AG04450 (cell line): Measurements from ENCODE around the gene KRT34. TPM values are rescaled to one million over a fixed set of nuclear protein-coding genes. Genes with fewer than 3 reads are reported as not detected.

Experiments used
- CTCF ChIA-PET: fragments of 300-600, 350-600 bp; formaldehyde crosslinking; extraction: SDS; loops from one replicate; lab custom pipeline; 2022; ENCODE audit warnings: antibody characterized with exemption, inconsistent platforms; lab: Charles Lee
- POLR2A ChIA-PET: fragments of 350-600 bp; formaldehyde crosslinking; extraction: SDS; loops from one replicate; lab custom pipeline; 2021; ENCODE audit warnings: antibody characterized with exemption, inconsistent platforms; lab: Yijun Ruan, JAX
- DNase-seq: peaks from one replicate; pipeline ENCODE4 v3.0.0-alpha.2; 2011; ENCODE audit warnings: low read depth, low spot score
- H3K27ac ChIP-seq: one replicate; pipeline ENCODE4 v1.5.1; 2012; ENCODE audit warnings: low read depth, low read length, control low read depth
- H3K27me3 ChIP-seq: one replicate; pipeline ENCODE4 v1.6.0; 2012; ENCODE audit warnings: low read length; ENCODE audit not compliant: control insufficient read depth, insufficient read depth
- H3K4me3 ChIP-seq: 2 replicates; pipeline ENCODE4 v1.5.1; 2011; ENCODE audit warnings: mild to moderate bottlenecking, low read depth, low read length, control low read depth
- H3K9me3 ChIP-seq: 2 replicates; pipeline ENCODE4 v1.5.1; 2012; ENCODE audit warnings: low read length; ENCODE audit not compliant: control insufficient read depth, insufficient read depth
- polyA plus RNA-seq: library from polyadenylated mRNA; depleted of rRNA; stranded (reverse); fragments of >200 nt; gene quantifications from 2 replicates; pipeline ENCODE4 v1.2.3, GENCODE V29; 2011
- TF ChIP-seq, protein P1 (sequence below): IDR thresholded peaks from 2 replicates; pipeline ENCODE4 v1.5.1; 2011; ENCODE audit warnings: low read depth, low read length, control low read depth, inconsistent platforms

KRT34 gene
- polyA plus RNA-seq, 1 experiment: 0.27 TPM

- no peak overlapping the region for H3K4me3 ChIP-seq
- H3K27me3 ChIP-seq: peaks cover 2% of the 10 kb centered on the region
- no peak overlapping the region for H3K27ac ChIP-seq
- peaks cover 3% of the 10 kb centered on the region; the same call in 1 of the 2 replicates for H3K9me3 ChIP-seq
- TF ChIP-seq, protein P1, sequence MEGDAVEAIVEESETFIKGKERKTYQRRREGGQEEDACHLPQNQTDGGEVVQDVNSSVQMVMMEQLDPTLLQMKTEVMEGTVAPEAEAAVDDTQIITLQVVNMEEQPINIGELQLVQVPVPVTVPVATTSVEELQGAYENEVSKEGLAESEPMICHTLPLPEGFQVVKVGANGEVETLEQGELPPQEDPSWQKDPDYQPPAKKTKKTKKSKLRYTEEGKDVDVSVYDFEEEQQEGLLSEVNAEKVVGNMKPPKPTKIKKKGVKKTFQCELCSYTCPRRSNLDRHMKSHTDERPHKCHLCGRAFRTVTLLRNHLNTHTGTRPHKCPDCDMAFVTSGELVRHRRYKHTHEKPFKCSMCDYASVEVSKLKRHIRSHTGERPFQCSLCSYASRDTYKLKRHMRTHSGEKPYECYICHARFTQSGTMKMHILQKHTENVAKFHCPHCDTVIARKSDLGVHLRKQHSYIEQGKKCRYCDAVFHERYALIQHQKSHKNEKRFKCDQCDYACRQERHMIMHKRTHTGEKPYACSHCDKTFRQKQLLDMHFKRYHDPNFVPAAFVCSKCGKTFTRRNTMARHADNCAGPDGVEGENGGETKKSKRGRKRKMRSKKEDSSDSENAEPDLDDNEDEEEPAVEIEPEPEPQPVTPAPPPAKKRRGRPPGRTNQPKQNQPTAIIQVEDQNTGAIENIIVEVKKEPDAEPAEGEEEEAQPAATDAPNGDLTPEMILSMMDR: no peak
- ChIA-PET CTCF (interaction anchor here (0.8 to 1.3 kb wide), 2 partner anchors 247 to 250 kb away, joined by 3 to 4 read pairs; no protein-coding TSS in a partner anchor), POLR2A (interaction anchor here (1.5 kb wide), 1 partner anchor 11 kb away, joined by 9 read pairs; no protein-coding TSS in a partner anchor)
- no peak for DNase-seq
Observed at GRCh38 chr17:41415411-41415810, 33.3 kb upstream of the KRT34 start.

- no peaks in the 10 kb centered on the region for H3K27me3 ChIP-seq
- H3K9me3 ChIP-seq: peaks cover 3% of the 10 kb centered on the region; the same call in 1 of the 2 replicates
- ChIA-PET CTCF (interaction anchor here (0.8 to 1.1 kb wide), 2 partner anchors 10 to 253 kb away, joined by 3 read pairs; no protein-coding TSS in a partner anchor), POLR2A (no interaction called here)
- DNase-seq: no peak
- TF ChIP-seq, protein P1: no peak
- no peak overlapping the region for H3K27ac ChIP-seq
- no peak overlapping the region for H3K4me3 ChIP-seq
Observed at GRCh38 chr17:41413982-41414381, 31.9 kb upstream of the KRT34 start.

DNA sequence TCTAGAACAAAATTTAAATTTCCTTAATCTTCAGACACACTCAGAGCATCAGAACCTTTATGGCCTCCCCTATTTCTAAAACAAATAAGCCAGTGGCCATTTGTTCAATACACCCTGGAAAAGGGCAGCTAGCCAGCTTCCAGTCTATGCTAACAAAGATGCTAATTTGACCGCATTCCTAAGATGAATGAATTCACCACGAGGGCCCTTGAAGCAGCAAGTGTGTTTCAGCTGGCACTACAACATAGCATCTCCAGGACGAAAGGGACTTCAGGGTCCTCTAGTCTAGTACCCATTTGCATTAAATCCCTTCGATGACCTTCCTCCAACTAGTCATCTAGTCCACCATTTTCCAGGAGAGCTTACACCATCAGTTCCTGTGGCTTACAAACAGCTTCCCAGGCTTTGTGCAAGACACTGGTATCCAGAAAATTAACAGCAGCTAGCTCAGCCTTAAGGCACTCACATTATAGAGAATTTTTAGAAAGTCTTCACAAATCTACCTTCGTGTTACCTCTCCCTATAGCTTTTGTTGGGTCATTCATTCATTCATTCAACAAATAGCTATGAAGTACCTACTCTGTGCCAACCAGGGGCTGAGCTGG lies 31.3 kb upstream of the KRT34 start:
- H3K27ac ChIP-seq: no peak overlapping the region
- ChIA-PET CTCF (interaction anchor here (0.8 to 1.1 kb wide), 2 partner anchors 10 to 254 kb away, joined by 3 read pairs; no protein-coding TSS in a partner anchor), POLR2A (no interaction called here)
- H3K4me3 ChIP-seq: no peak overlapping the region
- H3K27me3 ChIP-seq: no peaks in the 10 kb centered on the region
- DNase-seq: no peak
- peaks cover 3% of the 10 kb centered on the region; the same call in 1 of the 2 replicates for H3K9me3 ChIP-seq
- TF ChIP-seq, protein P1: no peak

DNA sequence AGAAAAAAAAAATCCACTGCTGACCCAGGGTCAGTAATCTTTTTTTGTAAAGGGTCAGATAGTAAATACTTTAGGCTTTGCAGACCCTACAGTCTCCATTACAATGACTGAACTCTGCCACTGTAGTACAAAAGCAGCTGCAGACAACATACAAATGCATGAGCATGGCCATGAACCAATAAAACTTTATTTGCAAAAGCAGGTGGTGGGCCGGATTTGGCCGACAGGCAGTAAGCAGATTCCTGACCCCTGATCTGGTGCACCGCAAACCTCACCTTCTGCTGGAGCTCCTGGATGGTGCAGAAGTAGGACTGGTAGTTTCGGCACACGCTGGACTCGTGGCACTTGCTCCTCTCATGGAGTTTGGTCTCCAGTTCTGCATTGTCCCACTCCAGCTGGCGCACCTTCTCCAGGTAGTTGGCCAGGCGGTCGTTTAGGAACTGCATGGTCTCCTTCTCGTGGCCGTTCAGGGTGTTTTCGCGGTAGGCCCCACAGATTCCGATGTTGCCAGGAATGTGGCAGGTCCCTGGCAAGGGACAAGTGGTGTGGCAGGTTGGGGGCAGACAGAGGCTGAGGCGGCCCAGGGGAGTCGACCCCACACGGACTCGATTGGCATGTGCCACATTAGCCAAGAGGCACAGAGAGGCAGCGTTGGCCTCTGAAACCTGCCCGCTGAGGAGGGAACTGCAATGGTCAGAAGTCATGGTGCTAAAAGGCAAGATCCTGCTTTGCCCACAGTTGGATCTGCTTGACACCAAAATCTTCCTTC lies 29.1 kb upstream of the KRT34 start:
- POLR2A ChIA-PET: no interaction called here
- CTCF ChIA-PET: interaction anchor here (1.2 to 1.4 kb wide), 2 partner anchors 89 to 138 kb away, joined by 4 to 8 read pairs; no protein-coding TSS in a partner anchor
- TF ChIP-seq, protein P1: no peak
- no peak overlapping the region for H3K4me3 ChIP-seq
- DNase-seq: no peak
- H3K27me3 ChIP-seq: no peaks in the 10 kb centered on the region
- no peak overlapping the region for H3K27ac ChIP-seq
- peaks cover 3% of the 10 kb centered on the region; the same call in 1 of the 2 replicates for H3K9me3 ChIP-seq
